Loucy (cell line): Measurements from ENCODE around the gene ABHD14A.

Source experiments
- CTCF ChIP-seq: fragments of 200-600 bp; sonication (generic); conservative IDR thresholded peaks from 2 replicates; pipeline ENCODE4 v1.5.1; 2014; ENCODE audit warnings: mild to moderate bottlenecking, antibody characterized with exemption, low read length
- EZH2phosphoT487 ChIP-seq: fragments of 200-600 bp; IDR thresholded peaks from 2 replicates; pipeline ENCODE4 v1.6.1; 2018; ENCODE audit warnings: antibody characterized with exemption, mild to moderate bottlenecking, moderate library complexity, borderline replicate concordance

GRCh38 chr3:52001443-52001974 lies 26.6 kb downstream of the ABHD14A start:
- peak; percentile 99 for TF ChIP-seq CTCF
- TF ChIP-seq EZH2phosphoT487: no peak
